SKM-1 treated with dmso at 0.1 percent for 144 hours (cell line): ENCODE measurements around the gene NRGN.

Source experiments
- DNase-seq: peaks from one replicate; lab custom pipeline; 2025; ENCODE audit not compliant: unreplicated experiment; lab: John Stamatoyannopoulos, UW

The NRGN gene

GRCh38 chr11:124738713-124739478, 846 bp upstream of the NRGN start:
- no peak for DNase-seq

- DNase-seq, result peak; percentile 80
Observed at GRCh38 chr11:124740277-124740882, 638 bp downstream of the NRGN start.

GRCh38 chr11:124742555-124742954, 2.8 kb downstream of the NRGN start:
- DNase-seq, result no peak

GRCh38 chr11:124743050-124743449, 3.3 kb downstream of the NRGN start:
- no peak for DNase-seq

GRCh38 chr11:124745270-124745834, 5.6 kb downstream of the NRGN start:
- DNase-seq, result no peak

GRCh38 chr11:124745835-124746620, 6.3 kb downstream of the NRGN start:
- DNase-seq, result no peak

- DNase-seq, result no peak
Observed at GRCh38 chr11:124746621-124747243, 7.0 kb downstream of the NRGN start.

- no peak for DNase-seq
Observed at GRCh38 chr11:124747406-124748099, 7.8 kb downstream of the NRGN start.

GRCh38 chr11:124748100-124748418, 8.3 kb downstream of the NRGN start:
- no peak for DNase-seq

GRCh38 chr11:124748481-124749343, 9.0 kb downstream of the NRGN start:
- DNase-seq, result peak; percentile 26

GRCh38 chr11:124749912-124750311, 10.2 kb downstream of the NRGN start:
- no peak for DNase-seq

- no peak for DNase-seq
Observed at GRCh38 chr11:124751391-124751740, 11.6 kb downstream of the NRGN start.

- no peak for DNase-seq
Observed at GRCh38 chr11:124751741-124752470, 12.2 kb downstream of the NRGN start, which contains the start of gene VSIG2. TSS of gene VSIG2 (minus strand) at chr11:124752255. CDS start at chr11:124752137, 118 bp downstream.

GRCh38 chr11:124752471-124753102, 12.8 kb downstream of the NRGN start:
- DNase-seq, result no peak

GRCh38 chr11:124753205-124753604, 13.5 kb downstream of the NRGN start:
- peak; percentile 38 for DNase-seq

- no peak for DNase-seq
Observed at GRCh38 chr11:124753624-124754023, 13.9 kb downstream of the NRGN start.

GRCh38 chr11:124754309-124754708, 14.6 kb downstream of the NRGN start:
- DNase-seq, result no peak

- no peak for DNase-seq
Observed at GRCh38 chr11:124754710-124755109, 15.0 kb downstream of the NRGN start.
